DND-41 (cell line): ENCODE data around the gene SCUBE2.

Source experiments
- ATAC-seq: fragments of 200-7000 bp; cut with Tn5 transposase; 3 replicates; pipeline ENCODE4 v1.9.1; 2021; ENCODE audit warnings: low read depth; ENCODE audit not compliant: insufficient read depth
- DNase-seq: peaks from one replicate; pipeline ENCODE4 v3.0.0-alpha.2; 2020
- H2AFZ ChIP-seq: 2 replicates; pipeline ENCODE4 v1.6.0; 2012; ENCODE audit warnings: low read depth, low read length
- H3K27ac ChIP-seq: 2 replicates; pipeline ENCODE4 v1.5.1; 2012; ENCODE audit warnings: low read length, inconsistent platforms
- H3K27me3 ChIP-seq: fragments of 200-600 bp; sonication (generic); 2 replicates; pipeline ENCODE4 v1.6.0; 2012; ENCODE audit warnings: low read length, mild to moderate bottlenecking, inconsistent platforms; ENCODE audit not compliant: insufficient read depth, poor library complexity
- H3K36me3 ChIP-seq: 2 replicates; pipeline ENCODE4 v1.5.1; 2012; ENCODE audit warnings: low read length, inconsistent platforms; ENCODE audit not compliant: insufficient read depth
- H3K4me1 ChIP-seq: 2 replicates; pipeline ENCODE4 v1.5.1; 2012; ENCODE audit warnings: mild to moderate bottlenecking, low read length; ENCODE audit not compliant: insufficient read depth
- H3K4me2 ChIP-seq: 2 replicates; pipeline ENCODE4 v1.6.0; 2012; ENCODE audit warnings: mild to moderate bottlenecking, moderate library complexity, low read length, inconsistent platforms; ENCODE audit not compliant: insufficient read depth
- H3K4me3 ChIP-seq, 2 experiments: fragments of 200-600 bp in 1 of 2; shearing (Covaris generic) in 1 of 2; 2 replicates each; pipeline ENCODE4 v1.5.1; 2012 to 2016; ENCODE audit warnings: inconsistent platforms in 2 of 2, low read length in 2 of 2, mild to moderate bottlenecking in 2 of 2, low read depth in 1 of 2, moderate library complexity in 1 of 2
- H3K79me2 ChIP-seq: 2 replicates; pipeline ENCODE4 v1.6.0; 2012; ENCODE audit warnings: low read length, inconsistent platforms; ENCODE audit not compliant: insufficient read depth
- H3K9ac ChIP-seq: 2 replicates; pipeline ENCODE4 v1.6.0; 2012; ENCODE audit warnings: low read depth, mild to moderate bottlenecking, inconsistent platforms, low read length, moderate library complexity
- H3K9me3 ChIP-seq: 2 replicates; pipeline ENCODE4 v1.5.1; 2012; ENCODE audit warnings: low read length, moderate library complexity, mild to moderate bottlenecking, inconsistent platforms; ENCODE audit not compliant: insufficient read depth, severe bottlenecking
- H4K20me1 ChIP-seq: 2 replicates; pipeline ENCODE4 v1.6.0; 2012; ENCODE audit warnings: low read length; ENCODE audit not compliant: insufficient read depth
- CTCF ChIP-seq: IDR thresholded peaks from 2 replicates; pipeline ENCODE4 v1.5.1; 2012; ENCODE audit warnings: borderline replicate concordance, low read length, moderate library complexity, mild to moderate bottlenecking; ENCODE audit not compliant: poor library complexity, severe bottlenecking; ENCODE audit errors: extremely low read depth
- EZH2 ChIP-seq: IDR thresholded peaks from 3 replicates; pipeline ENCODE4 v1.6.1; 2012; ENCODE audit warnings: borderline replicate concordance, low read depth, mild to moderate bottlenecking, moderate library complexity, low read length, inconsistent platforms; ENCODE audit not compliant: severe bottlenecking

The SCUBE2 gene

GRCh38 chr11:9096427-9096826 is 5.0 kb upstream of the SCUBE2 start:
- Histone ChIP-seq H3K4me3 (no peak overlapping the region), H3K36me3 (no peaks in the 10 kb centered on the region), H3K4me2 (no peak overlapping the region), H3K27ac (no peak overlapping the region), H3K9ac (no peak overlapping the region), H4K20me1 (no peaks in the 10 kb centered on the region), H3K27me3 (peaks cover 4% of the 10 kb centered on the region), H3K79me2 (no peaks in the 10 kb centered on the region), H2AFZ (no peak overlapping the region), H3K9me3 (no peaks in the 10 kb centered on the region), H3K4me1 (no peaks in the 10 kb centered on the region)
- DNase-seq (no peak), ATAC-seq (no peak)
- TF ChIP-seq CTCF (no peak), EZH2 (no peak)

- Histone ChIP-seq H3K27me3 (no peaks in the 10 kb centered on the region), H3K27ac (no peak overlapping the region), H4K20me1 (no peaks in the 10 kb centered on the region), H3K4me1 (no peaks in the 10 kb centered on the region), H3K9ac (no peak overlapping the region), H3K9me3 (no peaks in the 10 kb centered on the region), H3K79me2 (no peaks in the 10 kb centered on the region), H2AFZ (no peak overlapping the region), H3K4me3 (no peak overlapping the region), H3K4me2 (no peak overlapping the region), H3K36me3 (no peaks in the 10 kb centered on the region)
- no peak for TF ChIP-seq EZH2
- peak; percentile 47 for TF ChIP-seq CTCF
- ATAC-seq (no peak), DNase-seq (no peak)
Measured at GRCh38 chr11:9095421-9095820, 4.0 kb upstream of the SCUBE2 start.

GRCh38 chr11:9094420-9094819 is 3.0 kb upstream of the SCUBE2 start:
- no peak overlapping the region for H3K4me3 ChIP-seq
- no peak for TF ChIP-seq CTCF
- no peak for TF ChIP-seq EZH2
- H3K4me2 ChIP-seq = no peak overlapping the region
- no peak overlapping the region for H3K9ac ChIP-seq
- H4K20me1 ChIP-seq = no peaks in the 10 kb centered on the region
- no peaks in the 10 kb centered on the region for H3K79me2 ChIP-seq
- H2AFZ ChIP-seq = no peak overlapping the region
- no peak overlapping the region for H3K27ac ChIP-seq
- H3K4me1 ChIP-seq = no peaks in the 10 kb centered on the region
- H3K9me3 ChIP-seq = no peaks in the 10 kb centered on the region
- no peaks in the 10 kb centered on the region for H3K36me3 ChIP-seq
- no peaks in the 10 kb centered on the region for H3K27me3 ChIP-seq
- DNase-seq = no peak
- ATAC-seq = no peak
